Esophagus muscularis mucosa (tissue), 4 donors: ENCODE data around the gene LGALS7B. TPM values are rescaled to one million over a fixed set of nuclear protein-coding genes. Genes with fewer than 3 reads are reported as not detected.

Source experiments
- DNase-seq: peaks from one replicate; pipeline ENCODE4 v3.0.0-alpha.2; 2017; ENCODE audit errors: extremely low spot score
- H3K27ac ChIP-seq, 4 donors: fragments of 200-600 bp; sonication (generic); replicated peaks in 1 of 4; 1 replicate in 3 of 4; 2 replicates in 1 of 4; pipeline ENCODE4 v1.5.1; 2016 to 2019; ENCODE audit warnings: mild to moderate bottlenecking in 1 of 4
- H3K27me3 ChIP-seq, 4 donors: fragments of 200-600 bp; sonication (generic); one replicate each; pipeline versions ENCODE4 v1.5.1 to v1.6.0; 2016 to 2019
- H3K36me3 ChIP-seq, 4 donors: fragments of 200-600 bp; sonication (generic); one replicate each; pipeline ENCODE4 v1.5.1; 2016 to 2019
- H3K4me1 ChIP-seq, 4 donors: fragments of 200-600 bp; sonication (generic); one replicate each; pipeline ENCODE4 v1.5.1; 2016 to 2019
- H3K4me3 ChIP-seq, 4 donors: fragments of 200-600 bp; sonication (generic); 1 replicate in 2 of 4; 2 replicates in 2 of 4; pipeline ENCODE4 v1.5.1; 2016 to 2019; ENCODE audit warnings: mild to moderate bottlenecking in 4 of 4, moderate library complexity in 1 of 4
- H3K9me3 ChIP-seq, 4 donors: fragments of 200-600 bp; sonication (generic); 1 replicate in 3 of 4; 2 replicates in 1 of 4; pipeline ENCODE4 v1.5.1; 2016 to 2019
- CTCF ChIP-seq, 3 experiments: fragments of 200-600 bp in 2 of 3; fragments of 450-650 bp in 1 of 3; sonication (generic) in 2 of 3; IDR thresholded peaks; one replicate each; pipeline ENCODE4 v1.5.1; 2017 to 2019; ENCODE audit warnings: antibody characterized with exemption in 3 of 3, mild to moderate bottlenecking in 2 of 3, moderate library complexity in 1 of 3
- EP300 ChIP-seq: sonication (generic); formaldehyde crosslinking; IDR thresholded peaks from one replicate; pipeline ENCODE4 v1.6.1; 2017; ENCODE audit warnings: antibody characterized with exemption
- POLR2A ChIP-seq: fragments of 450-650 bp; IDR thresholded peaks from one replicate; pipeline ENCODE4 v1.6.1; 2017; ENCODE audit warnings: antibody characterized with exemption, moderate library complexity, mild to moderate bottlenecking, low read depth
- POLR2AphosphoS5 ChIP-seq, 2 donors: sonication (generic); formaldehyde crosslinking; IDR thresholded peaks; one replicate each; pipeline ENCODE4 v1.6.1; 2017; ENCODE audit warnings: antibody characterized with exemption in 2 of 2
- WGBS: methylation state at CpG from one replicate; pipeline ENCODE4 v1.1.5; 2018; 5-methylcytosine and 5-hydroxymethylcytosine counted together
- intact Hi-C: fragments of 100-400 bp; cut with DNase I; formaldehyde crosslinking; loops from one replicate; pipeline ENCODE4 v1.15.1; 2023
- total RNA-seq, 4 donors: library from RNA; depleted of rRNA; stranded (reverse); fragments of >200 nt; gene quantifications; one replicate each; pipeline versions ENCODE4 v1.1.0 to v1.2.1, GENCODE V29; 2016

The LGALS7B gene
- total RNA-seq, 4 donors from 2014 or later, result not detected

DNA sequence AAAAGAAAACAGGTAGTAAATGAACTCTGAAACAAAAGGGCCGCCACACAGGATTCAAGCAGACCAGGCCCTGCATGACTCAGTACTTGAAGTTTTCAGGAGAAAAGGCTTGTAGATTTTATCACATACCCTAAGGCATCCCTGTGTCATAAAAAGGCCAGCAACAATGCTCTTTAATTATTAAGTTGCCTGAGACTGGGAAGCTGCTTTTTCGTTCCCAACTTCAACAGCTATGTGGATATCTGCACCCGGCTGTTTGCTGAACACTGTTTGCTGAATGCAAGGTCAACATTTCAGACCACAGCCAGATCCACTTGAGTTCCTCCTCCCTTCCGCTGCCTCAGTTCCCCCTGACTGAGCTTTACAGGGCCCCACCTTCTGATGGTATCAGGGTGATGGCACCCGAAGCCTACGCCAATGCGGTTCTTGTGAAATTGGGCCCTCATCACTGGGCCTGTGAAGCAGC, 48.7 kb downstream of the LGALS7B start:
- DNase-seq, result no peak
- Histone ChIP-seq H3K4me3 (no peak overlapping the region), H3K4me1 (peaks cover 1 to 38% (median 33%) of the 10 kb centered on the region in 4 donors), H3K27me3 (no peaks in the 10 kb centered on the region), H3K36me3 (peaks cover 69 to 82% (median 76%) of the 10 kb centered on the region in 4 donors), H3K27ac (peak overlapping the region in 2 of 4 donors; percentile 30 to 36), H3K9me3 (no peaks in the 10 kb centered on the region)
- WGBS, result 98% methylated on average over 7 of the region's 7 CpGs
- intact Hi-C loops, result loop anchor here (5.0 to 10.0 kb wide), 2 partner anchors 105 to 203 kb away; no protein-coding TSS in a partner anchor
- TF ChIP-seq EP300 (no peak), CTCF (IDR thresholded peaks at IDR 0.05) (no peak), POLR2AphosphoS5 (IDR thresholded peaks at IDR 0.05) (no peak), POLR2A (no peak)

DNA sequence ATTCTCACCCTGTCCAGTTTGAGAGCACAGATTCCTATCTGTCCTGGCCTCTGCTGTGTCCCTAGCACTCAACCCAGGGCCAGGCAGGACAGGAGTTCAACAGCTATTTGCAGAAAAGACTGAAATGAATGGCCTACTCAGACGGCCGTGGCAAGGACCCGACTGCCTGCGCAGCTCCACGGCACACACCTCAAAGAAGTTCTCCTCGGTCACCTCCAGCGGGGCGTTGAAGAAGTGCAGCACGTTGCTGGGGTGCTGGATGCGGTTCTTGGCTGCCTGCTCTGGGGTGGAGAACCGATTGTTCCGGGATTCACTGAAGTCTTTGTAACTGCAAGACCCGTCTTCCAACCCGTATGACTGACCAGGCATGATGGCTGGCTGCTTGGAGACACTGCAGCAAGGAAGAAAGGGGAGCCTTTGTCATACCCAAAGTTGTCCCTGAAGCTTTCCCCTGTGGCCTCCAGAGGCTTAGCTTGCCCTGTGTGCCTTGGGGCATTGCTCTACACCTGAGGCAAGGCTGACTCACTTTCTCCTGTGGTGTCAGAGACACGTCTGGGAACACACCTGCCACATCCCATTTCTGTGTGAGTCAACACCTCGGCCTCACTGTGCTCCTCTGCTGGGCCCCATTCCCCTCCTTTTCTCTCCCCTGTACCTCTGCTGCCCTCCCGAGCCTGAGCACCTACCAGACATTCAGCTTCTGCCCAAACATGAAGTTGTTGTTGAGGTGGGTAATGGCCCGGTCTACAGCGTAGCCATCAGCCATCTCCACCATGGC, 49.4 kb downstream of the LGALS7B start:
- 73% methylated on average over 12 of the region's 19 CpGs for WGBS

GRCh38 chr19:38838986-38839761, 50.2 kb downstream of the LGALS7B start:
- no peaks in the 10 kb centered on the region for H3K27me3 ChIP-seq
- DNase-seq, result no peak
- WGBS, result 81% methylated on average over 11 of the region's 12 CpGs
- TF ChIP-seq EP300, result no peak
- TF ChIP-seq POLR2A, result no peak
- no peak for TF ChIP-seq CTCF (IDR thresholded peaks at IDR 0.05)
- TF ChIP-seq POLR2AphosphoS5 (IDR thresholded peaks at IDR 0.05), result no peak
- H3K36me3 ChIP-seq, result peaks cover 84 to 97% (median 91%) of the 10 kb centered on the region in 4 donors
- peak overlapping the region in 2 of 4 donors; percentile 10 to 36 for H3K27ac ChIP-seq
- intact Hi-C loops, result loop anchor here (5.0 to 10.0 kb wide), 2 partner anchors 107 to 204 kb away; no protein-coding TSS in a partner anchor
- H3K9me3 ChIP-seq, result no peaks in the 10 kb centered on the region
- H3K4me3 ChIP-seq, result no peak overlapping the region
- H3K4me1 ChIP-seq, result peaks cover 7 to 51% (median 40%) of the 10 kb centered on the region in 4 donors

More for the DNA sequence above, 49.4 kb downstream of the LGALS7B start:
- no peak for DNase-seq
- TF ChIP-seq CTCF (IDR thresholded peaks at IDR 0.05), result no peak
- no peak for TF ChIP-seq POLR2AphosphoS5 (IDR thresholded peaks at IDR 0.05)
- TF ChIP-seq EP300, result no peak
- no peak for TF ChIP-seq POLR2A
- no peak overlapping the region for H3K4me3 ChIP-seq
- no peaks in the 10 kb centered on the region for H3K9me3 ChIP-seq
- peaks cover 0 to 44% (median 33%) of the 10 kb centered on the region in 4 donors for H3K4me1 ChIP-seq
- peak overlapping the region in 2 of 4 donors; percentile 30 to 36 for H3K27ac ChIP-seq
- peaks cover 76 to 89% (median 84%) of the 10 kb centered on the region in 4 donors for H3K36me3 ChIP-seq
- no peaks in the 10 kb centered on the region for H3K27me3 ChIP-seq
- intact Hi-C loops, result loop anchor here (5.0 to 10.0 kb wide), 2 partner anchors 106 to 204 kb away; no protein-coding TSS in a partner anchor

DNA sequence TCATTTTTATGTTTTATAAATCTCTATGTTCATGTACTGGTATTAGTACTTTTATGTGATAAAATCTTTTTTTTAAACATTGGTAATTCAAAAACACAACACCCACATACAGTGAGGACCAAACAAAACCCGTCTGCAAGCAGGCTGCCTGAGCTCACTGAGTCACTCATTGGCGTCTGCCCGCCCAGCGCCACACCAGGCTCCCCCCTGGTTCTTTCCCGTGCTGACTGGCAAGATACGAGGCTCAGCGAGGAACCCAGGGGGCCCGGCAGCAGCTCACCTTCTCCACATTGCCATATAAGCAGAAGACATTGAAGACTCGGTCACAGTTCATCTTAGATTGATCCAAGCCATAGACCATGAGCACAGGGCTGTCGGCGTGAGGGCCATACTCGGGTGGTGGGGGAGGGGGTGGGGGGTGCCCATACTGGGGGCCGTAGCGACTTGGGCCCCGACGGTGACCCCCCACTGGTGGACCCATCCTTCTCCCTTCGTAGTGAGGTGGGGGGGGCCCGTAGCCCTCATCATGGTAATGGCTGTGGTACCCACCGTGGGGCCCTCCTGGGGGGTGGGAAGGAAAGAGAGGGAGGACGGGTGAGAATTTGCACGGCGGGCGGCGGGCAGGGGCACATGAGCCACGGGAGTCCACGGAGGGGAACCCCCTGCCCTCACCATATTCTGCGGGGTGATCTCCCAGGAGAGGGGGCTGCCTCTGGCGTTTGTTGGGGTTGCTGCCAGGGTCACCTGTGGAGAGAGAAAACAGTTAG, 51.0 kb downstream of the LGALS7B start:
- no peaks in the 10 kb centered on the region for H3K27me3 ChIP-seq
- peaks cover 92 to 100% (median 100%) of the 10 kb centered on the region in 4 donors for H3K36me3 ChIP-seq
- TF ChIP-seq EP300, result no peak
- no peak for TF ChIP-seq POLR2AphosphoS5 (IDR thresholded peaks at IDR 0.05)
- no peak for TF ChIP-seq CTCF (IDR thresholded peaks at IDR 0.05)
- no peak for TF ChIP-seq POLR2A
- H3K27ac ChIP-seq, result peak overlapping the region in 2 of 4 donors; percentile 10 to 36
- DNase-seq, result no peak
- 82% methylated on average over 21 of the region's 28 CpGs for WGBS
- intact Hi-C loops, result loop anchor here (5.0 to 10.0 kb wide), 2 partner anchors 108 to 205 kb away; no protein-coding TSS in a partner anchor
- H3K4me1 ChIP-seq, result peaks cover 7 to 58% (median 43%) of the 10 kb centered on the region in 4 donors
- no peak overlapping the region for H3K4me3 ChIP-seq
- no peaks in the 10 kb centered on the region for H3K9me3 ChIP-seq
